HG03460 (cell line): Measurements from ENCODE around the gene ATXN1.
"Not testable (repeated sequence)": the region's sequence is repeated elsewhere in the genome, so short reads cannot be mapped to it uniquely, and the experiment has no call there.

Experiments
- ATAC-seq: cut with Tn5 transposase; IDR thresholded peaks from one replicate; pipeline ENCODE4 v1.9.1; 2021; ENCODE audit not compliant: unreplicated experiment

The ATXN1 gene

DNA sequence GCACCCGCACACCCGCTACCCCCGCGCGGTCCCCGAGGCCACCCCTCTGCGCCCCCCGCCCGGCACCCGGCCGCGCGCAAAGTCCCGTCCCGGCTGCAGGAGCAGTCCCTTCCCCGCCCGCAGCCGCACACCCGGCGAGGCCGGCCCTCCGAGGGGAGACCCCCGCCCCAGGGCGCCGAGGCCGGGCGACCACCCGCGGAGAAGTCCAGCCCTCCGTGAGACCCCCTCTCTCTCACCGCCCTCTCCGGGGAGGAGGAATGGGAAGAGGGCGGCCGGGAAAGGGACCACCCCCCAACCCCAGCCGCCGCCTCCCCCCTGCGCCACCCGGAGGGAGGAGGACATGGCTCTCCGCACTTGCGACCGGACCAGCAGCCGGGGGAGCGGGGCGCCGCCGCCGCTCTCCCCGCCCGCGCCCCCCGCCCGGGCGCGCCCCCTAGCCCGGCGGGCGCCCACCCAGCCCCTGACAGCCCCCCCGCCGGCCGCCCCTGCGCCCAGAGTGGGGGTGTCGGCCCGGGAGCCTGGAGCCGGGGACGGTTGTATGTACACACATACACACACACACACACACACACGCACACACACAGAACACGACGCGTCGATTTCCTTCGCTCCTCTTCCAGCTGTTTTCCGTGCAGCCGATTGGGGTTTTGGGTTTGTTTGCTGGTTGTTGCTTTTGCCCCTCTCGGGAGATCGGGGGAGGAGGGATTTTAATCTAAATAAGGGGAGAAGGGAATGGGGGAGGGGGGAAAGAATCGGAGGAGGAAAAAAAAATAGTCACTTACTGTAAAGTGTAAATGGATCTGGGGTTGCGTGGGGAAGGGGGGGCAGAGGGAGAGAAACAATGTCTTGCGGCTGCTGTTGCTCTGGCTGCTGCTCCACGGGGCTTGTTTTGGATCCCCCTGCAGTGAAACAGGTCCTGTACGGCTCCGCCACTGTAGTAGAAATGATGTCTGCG lies at the start of gene ATXN1:
ATXN1 (minus strand) TSS at position 945 of the 955 bp plus-strand sequence.
- ATAC-seq = no peak

DNA sequence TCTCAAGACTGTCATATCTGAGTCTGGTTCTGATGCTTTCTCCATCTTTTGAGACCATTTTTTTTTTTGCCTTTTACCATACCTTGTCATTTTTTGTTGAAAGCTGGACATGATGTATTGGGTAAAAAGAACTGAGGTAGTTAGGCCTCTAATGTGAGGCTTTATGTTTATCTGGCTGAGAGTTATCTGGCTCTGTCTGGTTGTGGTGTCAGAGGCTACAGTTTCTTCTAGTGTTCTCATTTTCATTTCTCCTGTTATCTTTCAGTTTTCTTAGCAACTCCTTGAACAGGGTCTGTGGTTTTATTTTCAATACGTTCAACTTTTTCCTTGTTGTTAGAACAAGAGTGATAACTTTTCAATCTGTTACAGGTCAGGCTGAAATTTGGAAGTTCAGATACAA lies 49.2 kb upstream of the ATXN1 start:
- no peak for ATAC-seq

DNA sequence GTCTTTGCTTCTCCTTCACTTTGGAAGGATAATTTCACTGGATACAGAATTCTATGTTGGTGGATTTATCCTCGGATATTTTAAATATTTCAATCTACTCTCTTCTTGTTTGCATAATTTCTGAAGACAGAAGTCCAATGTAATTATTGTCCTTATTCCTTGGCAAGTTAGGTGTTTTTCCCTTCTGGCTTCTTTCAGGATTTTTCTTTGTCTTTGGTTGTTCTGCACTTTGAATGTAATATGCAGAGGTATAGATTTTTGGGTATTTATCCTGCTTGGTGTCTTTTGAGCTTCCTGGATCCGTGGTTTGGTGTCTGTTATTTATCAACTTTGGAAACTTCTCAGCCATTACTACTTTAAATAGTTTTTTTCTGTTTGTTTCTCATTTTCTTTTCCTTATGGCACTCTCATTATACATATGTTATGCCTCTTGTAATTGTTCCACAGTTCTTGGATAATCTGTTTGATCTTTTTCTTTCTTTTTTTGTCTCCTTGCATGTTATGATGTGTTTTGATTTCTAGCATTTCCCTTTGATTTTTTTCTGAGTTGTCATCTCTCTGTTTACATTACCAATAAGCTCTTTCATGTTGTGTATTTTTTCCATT lies 48.6 kb upstream of the ATXN1 start:
- no peak for ATAC-seq

DNA sequence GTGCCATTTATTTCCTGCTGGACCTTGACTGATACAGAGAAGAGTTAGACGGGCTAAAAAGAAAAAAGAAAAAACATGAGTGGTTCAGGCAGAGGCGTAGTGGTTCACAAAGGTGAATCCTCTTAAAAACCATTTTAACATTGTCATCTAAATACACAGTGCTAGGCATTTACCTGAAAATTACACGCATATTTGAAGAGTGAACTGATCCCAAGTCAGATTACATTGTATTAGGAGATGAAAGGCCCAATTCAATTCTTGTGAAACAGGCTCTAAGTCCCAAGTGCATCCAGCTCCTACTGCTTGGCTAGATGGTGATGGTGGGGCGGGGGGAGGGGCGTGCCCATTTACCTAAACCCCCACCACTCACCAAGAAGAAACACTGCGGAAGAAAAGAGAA lies 46.7 kb upstream of the ATXN1 start:
- no peak for ATAC-seq

DNA sequence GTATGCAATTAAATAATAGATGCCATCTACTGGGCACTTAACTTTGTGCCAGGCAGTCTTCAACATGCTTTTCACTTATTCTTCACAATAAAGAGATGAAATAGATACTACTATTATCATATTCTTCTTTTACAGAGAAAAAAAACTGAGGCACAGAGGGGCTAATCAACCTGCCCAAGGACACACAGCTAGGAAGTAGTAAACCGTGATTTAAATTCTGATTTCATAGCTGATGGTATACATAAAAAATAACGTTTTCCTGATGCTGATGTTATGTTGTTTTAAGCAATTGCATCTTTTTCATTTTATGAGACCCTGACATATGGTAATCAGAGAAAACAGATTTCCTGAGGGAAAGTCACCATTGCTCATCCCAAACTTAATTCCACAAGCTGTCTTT lies 45.1 kb upstream of the ATXN1 start:
- no peak for ATAC-seq

DNA sequence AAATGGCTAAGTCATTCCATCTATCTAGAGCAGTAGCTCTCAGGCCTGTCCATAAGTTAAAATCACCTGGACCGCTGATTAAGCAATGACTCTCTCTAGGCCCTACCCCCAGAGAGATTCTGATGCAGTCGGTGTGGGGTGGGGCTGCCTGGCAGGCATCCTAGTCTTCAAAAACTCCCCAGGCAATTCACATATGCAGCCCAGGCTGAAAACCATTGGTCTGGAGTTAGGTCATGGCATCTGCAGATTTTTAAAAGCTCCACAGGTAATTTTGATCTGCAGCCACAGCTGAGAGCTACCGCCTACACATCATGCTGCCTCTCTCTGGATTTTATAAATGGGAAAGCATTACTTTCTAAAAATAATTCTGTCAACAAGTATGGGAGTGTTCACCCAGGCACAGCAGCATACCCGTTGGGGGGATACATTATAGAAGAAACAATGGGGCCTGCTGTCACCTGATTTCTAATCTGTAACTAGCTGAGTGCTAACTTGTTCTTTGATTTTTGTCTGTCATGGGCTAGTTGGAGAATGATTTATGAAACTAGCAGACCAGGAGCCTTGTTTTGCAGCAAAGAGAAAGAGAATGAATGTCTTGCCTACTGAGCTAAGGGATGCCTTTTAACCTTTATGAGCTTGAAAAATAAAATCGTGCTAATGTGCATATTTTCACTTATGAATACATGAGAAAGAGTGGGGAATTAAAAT lies 44.1 kb upstream of the ATXN1 start:
- ATAC-seq = no peak

DNA sequence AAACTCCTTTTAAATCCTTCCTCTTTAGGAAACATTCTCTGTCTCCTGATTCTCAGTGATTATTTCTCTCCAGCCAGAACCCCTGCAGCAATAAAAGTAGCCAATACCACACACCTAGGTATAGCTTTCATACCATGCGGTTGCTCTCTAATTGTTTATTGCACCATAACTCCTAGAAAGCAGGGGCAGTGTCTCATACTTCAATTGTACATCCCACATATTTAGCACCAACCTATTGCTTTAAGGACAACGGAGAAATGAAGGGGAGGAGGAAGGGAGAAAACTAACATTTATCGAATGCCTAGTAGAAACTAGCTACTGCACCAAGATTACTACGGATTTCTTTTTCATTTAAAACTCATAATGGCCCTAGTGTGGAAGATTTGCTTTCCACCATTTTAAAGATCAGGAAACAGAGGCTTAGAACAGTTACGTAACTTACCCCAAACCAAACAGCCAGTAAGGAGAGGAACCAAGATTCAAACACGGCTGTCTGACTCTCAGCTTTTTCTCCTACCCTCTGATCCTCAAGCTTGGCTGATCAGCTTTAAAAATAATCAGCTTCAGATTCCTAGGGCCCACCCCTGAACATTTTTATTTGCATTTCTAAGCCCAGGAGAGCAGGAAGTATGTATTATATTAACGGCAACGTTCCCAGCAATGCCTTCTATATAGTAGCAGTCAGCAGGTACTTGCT lies 43.4 kb upstream of the ATXN1 start:
- no peak for ATAC-seq

DNA sequence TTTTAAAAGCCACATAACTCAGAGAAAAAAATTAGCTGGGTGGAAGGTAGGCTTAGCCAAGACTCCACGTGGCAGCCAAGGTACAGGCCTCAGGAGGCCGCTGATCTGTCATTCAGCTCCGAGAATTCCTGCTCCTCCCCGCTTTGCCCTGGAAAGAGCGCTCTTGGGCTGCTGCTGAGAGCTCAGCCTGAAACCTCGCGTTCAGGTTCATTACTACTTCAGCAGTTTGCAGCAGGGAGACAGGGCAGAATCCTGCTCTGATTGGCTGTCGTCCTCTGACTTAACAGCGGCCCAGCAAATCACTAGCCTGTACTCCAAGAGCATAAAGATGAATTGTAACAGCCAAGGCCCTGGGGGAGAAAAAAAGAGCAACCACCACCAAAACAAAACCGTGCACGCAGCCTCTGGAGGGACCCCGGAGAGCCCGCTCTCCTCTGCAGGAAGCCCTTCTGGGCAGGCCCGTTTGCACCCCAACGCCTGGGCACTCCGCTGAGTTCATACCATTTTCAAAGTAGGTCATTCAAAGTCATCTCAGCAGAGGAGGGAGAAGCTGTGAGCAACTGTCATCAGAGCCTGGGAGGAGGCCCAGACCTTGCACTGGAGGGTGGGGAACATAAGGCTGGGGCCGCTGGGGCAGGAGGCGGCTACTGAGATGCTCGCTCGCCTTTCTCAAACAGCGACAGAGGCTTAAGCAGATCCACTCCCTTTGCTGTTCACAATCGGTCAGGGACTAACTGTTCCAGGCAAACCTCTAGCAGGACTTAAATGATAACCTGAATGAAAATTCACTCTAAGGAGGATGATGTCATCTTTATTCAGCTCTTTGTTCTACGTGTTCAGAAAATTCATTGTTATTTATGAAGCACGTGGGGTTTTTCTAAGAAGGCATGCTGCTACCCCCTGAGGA lies 42.3 kb upstream of the ATXN1 start:
- ATAC-seq = no peak

DNA sequence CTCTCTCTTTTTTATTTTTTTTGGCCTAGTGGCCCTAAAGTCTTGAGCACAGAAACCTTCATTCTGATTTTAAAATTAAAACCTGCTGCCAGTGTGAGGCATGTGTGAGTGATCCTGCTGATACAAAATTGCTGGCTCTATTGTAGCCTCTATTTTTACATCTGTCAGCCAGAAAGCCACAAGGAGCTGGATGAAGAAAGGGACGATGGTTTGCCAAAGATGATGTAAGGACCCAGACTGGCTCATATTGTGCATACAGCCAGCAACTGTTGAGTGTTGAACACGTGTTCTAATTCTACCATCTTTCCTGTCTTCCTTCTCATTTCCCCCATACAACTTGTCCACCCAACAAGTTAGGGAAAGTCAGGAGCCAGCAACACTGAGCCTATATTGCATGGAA lies 40.8 kb upstream of the ATXN1 start:
- ATAC-seq = no peak

DNA sequence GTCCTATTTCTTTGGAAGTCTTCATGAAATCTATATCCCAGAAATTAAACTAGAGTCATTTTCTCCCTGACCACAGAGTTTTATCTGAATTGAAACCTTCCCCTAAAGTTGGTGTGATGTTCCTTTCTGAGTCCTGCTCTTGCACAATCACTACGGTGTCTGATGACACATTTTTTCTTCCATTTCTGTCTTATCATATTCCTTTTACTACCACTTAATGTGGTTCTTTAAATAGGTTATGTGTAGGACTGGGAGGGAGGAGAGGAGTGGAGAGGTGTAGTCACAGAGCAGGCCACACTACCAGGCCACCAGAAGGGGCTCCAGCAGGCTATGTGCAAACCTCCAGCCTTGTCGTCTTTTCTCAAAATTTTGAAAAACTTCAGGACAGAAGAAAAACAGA lies 39.7 kb upstream of the ATXN1 start:
- ATAC-seq = no peak

DNA sequence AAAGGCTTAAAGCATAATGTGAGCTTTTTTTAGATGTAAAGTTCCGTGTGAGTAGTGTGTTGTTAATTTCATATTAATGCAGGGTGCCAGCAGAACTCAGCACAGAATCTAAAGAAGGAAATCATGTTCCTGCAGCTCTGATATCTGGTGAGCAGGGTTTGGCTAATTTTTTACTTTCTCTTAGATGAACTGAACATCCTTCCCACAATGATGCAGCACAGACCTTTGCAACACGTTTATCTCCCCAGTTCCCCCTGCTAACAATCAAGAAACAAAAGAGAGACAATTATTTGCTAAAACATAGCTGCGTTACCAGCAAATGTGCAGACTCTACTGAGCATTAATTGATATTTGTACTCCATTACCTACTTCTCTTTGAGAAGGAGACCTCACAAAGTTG lies 39.1 kb upstream of the ATXN1 start:
- ATAC-seq = no peak

DNA sequence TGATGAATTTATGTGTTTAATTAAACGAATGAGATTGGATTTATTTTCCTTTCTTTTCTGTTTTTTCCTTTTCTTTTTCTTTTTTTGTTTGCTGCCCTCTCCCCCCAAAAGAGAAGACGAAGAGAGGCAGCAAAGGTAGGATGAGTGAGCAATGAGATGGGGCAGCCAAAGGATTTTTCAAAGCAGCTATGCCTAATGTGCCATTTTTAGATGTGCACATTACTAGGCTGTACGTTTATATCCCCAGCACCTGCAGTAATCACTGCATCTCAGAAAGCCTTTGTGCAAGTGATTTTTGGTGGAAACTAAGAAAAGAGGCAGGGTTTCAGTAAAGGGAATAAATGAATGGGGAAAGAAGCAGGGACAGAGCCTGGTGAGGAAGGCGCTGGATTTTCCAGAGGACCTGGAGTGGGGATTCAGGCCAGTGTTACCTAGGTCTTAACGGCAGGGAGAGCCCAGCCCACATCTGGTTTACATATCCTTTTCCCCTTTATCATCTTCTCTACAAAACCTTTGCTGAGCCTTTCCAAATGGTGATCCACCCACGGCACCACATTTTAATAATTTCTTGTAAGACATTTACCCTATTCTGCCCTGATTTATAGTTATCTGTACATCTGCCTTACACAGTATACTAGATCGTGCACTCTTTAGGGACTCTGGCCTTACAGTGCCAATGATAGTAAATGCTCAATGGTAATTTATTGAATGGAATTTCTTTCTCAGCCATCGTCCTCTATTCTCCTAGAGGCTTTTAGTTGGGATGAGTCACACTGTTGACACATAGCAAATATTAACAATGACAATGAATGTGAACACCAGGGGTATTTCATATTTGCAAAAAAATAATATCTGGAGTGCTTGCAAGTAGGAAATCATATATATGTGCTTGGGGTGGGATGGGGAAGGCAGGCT lies 38.3 kb upstream of the ATXN1 start:
- no peak for ATAC-seq

DNA sequence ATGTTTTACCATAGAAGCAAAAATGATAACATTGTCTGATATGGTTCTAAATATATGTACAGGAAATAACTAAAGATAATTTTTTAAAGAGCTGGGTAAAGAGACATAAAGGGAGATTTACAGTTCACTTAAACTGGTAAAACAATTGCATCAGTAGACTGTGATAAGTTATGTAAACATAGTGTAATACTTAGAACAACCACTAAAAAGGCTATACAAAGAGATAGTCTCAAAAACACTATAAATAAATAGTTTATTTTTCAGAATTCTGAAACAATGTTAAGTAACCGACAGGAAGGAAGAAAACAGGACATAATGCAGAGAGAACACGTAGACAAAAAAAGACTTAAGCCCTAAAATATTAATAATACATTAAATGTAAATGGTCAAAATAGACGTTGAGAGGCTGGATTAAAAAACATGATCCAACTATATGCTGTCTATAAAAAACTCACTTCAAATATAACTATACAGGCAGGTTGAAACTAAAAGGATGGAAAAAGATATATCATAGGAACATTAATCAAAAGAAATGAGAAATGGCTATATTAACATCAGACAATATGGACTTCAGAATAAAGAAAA lies 32.7 kb upstream of the ATXN1 start:
- ATAC-seq = no peak

DNA sequence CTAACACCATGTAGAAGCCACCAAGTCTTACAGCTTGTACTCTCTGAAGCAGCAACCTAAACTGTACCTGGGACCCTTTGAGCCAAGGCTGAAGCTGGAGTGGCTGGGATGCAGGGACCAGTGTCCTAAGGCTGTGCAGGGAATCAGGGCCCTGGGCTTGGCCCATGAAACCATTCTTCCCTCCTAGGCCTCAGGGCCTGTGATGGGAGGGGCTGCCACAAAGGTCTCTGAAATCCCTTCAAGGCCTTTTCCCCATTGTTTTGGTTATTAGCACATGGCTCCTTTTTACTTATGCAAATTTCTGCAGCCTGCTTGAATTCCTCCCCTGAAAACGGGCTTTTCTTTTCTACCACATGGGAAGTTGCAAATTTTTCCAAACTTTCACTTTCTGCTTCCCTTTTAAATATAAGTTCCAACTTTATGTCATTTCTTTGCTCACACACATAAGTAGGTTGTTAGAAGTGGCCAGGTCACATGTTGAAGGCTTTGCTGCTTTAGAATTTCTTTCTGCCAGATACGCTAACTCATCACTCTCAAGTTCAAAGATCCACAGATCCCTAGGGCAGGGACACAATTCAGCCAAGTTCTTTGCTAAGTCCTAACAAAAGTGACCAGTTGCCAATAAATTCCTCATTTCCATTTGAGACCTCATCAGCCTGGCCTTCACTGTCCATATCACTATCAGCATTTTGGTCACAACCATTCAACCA lies 28.2 kb upstream of the ATXN1 start:
- ATAC-seq = no peak

DNA sequence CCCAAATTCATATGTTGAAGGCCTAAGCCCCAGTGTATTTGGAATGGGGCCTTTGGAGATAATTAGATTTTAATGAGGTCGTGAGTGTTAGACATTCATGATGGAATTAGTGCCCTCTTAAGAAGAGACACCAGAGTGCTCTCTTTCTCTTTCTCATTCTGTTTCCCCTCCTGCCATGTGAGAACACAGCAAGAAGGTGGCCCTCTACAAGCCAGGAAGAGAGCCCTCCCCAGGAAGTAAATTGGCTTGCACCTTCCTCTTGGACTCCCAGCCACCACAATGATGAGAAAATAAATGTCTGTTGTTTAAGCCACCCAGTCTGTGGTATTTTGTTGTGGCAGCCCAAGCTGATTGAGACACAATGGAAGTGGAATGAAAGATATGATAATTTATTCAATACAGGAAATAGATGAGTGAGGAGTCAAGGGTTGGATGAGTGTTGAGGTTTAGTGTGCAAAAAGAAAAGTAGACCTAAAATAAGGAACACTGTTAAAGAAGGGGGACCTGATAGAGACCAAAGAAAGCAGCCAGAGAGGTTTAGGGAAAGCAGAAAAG lies 25.9 kb upstream of the ATXN1 start:
- ATAC-seq = no peak

DNA sequence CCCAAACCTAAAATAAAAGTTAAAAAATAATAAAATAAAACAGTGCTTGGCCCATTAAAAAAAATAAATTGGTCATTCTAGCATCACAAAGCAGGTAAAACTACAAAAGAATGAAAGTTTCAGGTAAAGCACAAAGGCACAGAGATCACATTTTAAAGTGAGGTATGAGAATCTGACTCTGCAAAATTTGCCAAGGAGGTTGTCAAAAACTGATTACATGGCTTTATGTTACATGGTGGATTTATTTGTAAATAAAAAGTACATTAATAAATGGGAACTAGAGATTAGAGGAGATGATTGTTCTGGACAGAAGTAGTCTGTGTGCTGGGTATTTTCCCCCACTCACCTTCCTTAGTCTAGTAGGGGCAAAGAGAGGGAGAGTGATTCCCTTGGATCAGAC lies 24.2 kb upstream of the ATXN1 start:
- no peak for ATAC-seq

DNA sequence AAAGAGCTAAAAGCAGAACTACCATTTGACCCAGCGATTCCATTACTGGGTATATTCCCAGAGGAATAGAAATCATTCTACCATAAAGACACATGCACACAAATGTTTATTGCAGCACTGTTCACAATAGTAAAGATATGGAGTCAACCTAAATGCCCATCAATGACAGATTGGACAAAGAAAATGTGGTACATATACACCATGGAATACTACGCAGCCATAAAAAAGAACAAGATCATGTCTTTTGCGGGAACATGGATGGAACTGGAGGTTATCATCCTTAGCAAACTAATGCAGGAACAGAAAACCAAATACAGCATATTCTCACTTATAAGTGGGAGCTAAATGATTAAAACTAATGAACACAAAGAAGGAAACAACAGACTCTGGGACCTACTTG lies 23.7 kb upstream of the ATXN1 start:
- ATAC-seq = not testable (repeated sequence)
